Endothelial cell (in vitro differentiated cells): ENCODE results near the gene NDP. TPM values are rescaled to one million over a fixed set of nuclear protein-coding genes. Genes with fewer than 3 reads are reported as not detected.

Experiments used
- DNase-seq: peaks from one replicate; pipeline ENCODE4 v3.0.0; 2021; ENCODE audit warnings: low spot score
- H3K27ac Mint-ChIP-seq: one replicate; pipeline ENCODE4 v1.8.0; 2021; ENCODE audit warnings: mixed read lengths, inconsistent platforms; ENCODE audit not compliant: unreplicated experiment
- H3K27me3 Mint-ChIP-seq: one replicate; pipeline ENCODE4 v1.8.0; 2021; ENCODE audit warnings: mild to moderate bottlenecking, moderate library complexity, mixed read lengths, inconsistent platforms; ENCODE audit not compliant: unreplicated experiment
- H3K36me3 Mint-ChIP-seq: one replicate; pipeline ENCODE4 v1.8.0; 2021; ENCODE audit warnings: mild to moderate bottlenecking, low read depth, mixed read lengths, inconsistent platforms; ENCODE audit not compliant: unreplicated experiment
- H3K4me1 Mint-ChIP-seq: one replicate; pipeline ENCODE4 v1.8.0; 2021; ENCODE audit warnings: mild to moderate bottlenecking, mixed read lengths, inconsistent platforms; ENCODE audit not compliant: unreplicated experiment
- H3K4me3 Mint-ChIP-seq: one replicate; pipeline ENCODE4 v1.8.0; 2021; ENCODE audit warnings: mild to moderate bottlenecking, mixed read lengths, inconsistent platforms; ENCODE audit not compliant: unreplicated experiment
- H3K9me3 Mint-ChIP-seq: one replicate; pipeline ENCODE4 v1.8.0; 2021; ENCODE audit warnings: mixed read lengths, inconsistent platforms; ENCODE audit not compliant: unreplicated experiment
- CTCF ChIP-seq: fragments of 200-600 bp; sonication (generic); IDR thresholded peaks from one replicate; pipeline ENCODE4 v1.5.0; 2021; ENCODE audit warnings: antibody characterized with exemption; ENCODE audit not compliant: unreplicated experiment
- total RNA-seq: library from RNA; stranded (reverse); fragmentation: NEBNext Ultra II Directional; extraction: Animal tissue kit (Norgen Biotek cat#: 25700); gene quantifications from one replicate; pipeline ENCODE4 v1.2.1, GENCODE V29; 2021; ENCODE audit not compliant: unreplicated experiment

NDP gene
- total RNA-seq, 1 donor from 2014 or later = not detected

GRCh38 chrX:43974100-43974475 is 898 bp upstream of the NDP start:
- no peaks in the 10 kb centered on the region for H3K9me3 Mint-ChIP-seq
- DNase-seq = no peak
- peaks cover 1% of the 10 kb centered on the region for H3K27me3 Mint-ChIP-seq
- H3K4me3 Mint-ChIP-seq = no peak overlapping the region
- H3K36me3 Mint-ChIP-seq = no peaks in the 10 kb centered on the region
- H3K4me1 Mint-ChIP-seq = no peaks in the 10 kb centered on the region
- TF ChIP-seq CTCF = no peak
- H3K27ac Mint-ChIP-seq = no peak overlapping the region

- TF ChIP-seq CTCF = no peak
- Mint-ChIP-seq H3K27me3 (peaks cover 1% of the 10 kb centered on the region), H3K9me3 (no peaks in the 10 kb centered on the region), H3K4me3 (no peak overlapping the region), H3K27ac (no peak overlapping the region), H3K36me3 (no peaks in the 10 kb centered on the region), H3K4me1 (no peaks in the 10 kb centered on the region)
- no peak for DNase-seq
These were observed 926 bp downstream of the NDP start for GRCh38 chrX:43971966-43972961.

GRCh38 chrX:43970528-43970927 is 2.7 kb downstream of the NDP start:
- Mint-ChIP-seq H3K27ac (no peak overlapping the region), H3K36me3 (no peaks in the 10 kb centered on the region), H3K9me3 (no peaks in the 10 kb centered on the region), H3K4me1 (no peaks in the 10 kb centered on the region), H3K4me3 (no peak overlapping the region), H3K27me3 (peaks cover 1% of the 10 kb centered on the region)
- TF ChIP-seq CTCF = no peak
- no peak for DNase-seq

- Mint-ChIP-seq H3K27ac (no peak overlapping the region), H3K4me1 (no peaks in the 10 kb centered on the region), H3K27me3 (peaks cover 1% of the 10 kb centered on the region), H3K9me3 (no peaks in the 10 kb centered on the region), H3K4me3 (no peak overlapping the region), H3K36me3 (no peaks in the 10 kb centered on the region)
- no peak for DNase-seq
- no peak for TF ChIP-seq CTCF
These were observed 3.4 kb downstream of the NDP start for GRCh38 chrX:43969504-43970501.
